WTC11 (cell line): ENCODE results near the gene CXCL5. TPM values are rescaled to one million over a fixed set of nuclear protein-coding genes. Genes with fewer than 3 reads are reported as not detected.

Source experiments
- ATAC-seq: fragments of 200-7000 bp; cut with Tn5 transposase; 2 replicates; pipeline ENCODE4 v1.10.0; 2021; ENCODE audit warnings: mild to moderate bottlenecking, moderate library complexity
- CTCF ChIA-PET: fragments of 300-600 bp; sonication (Branson Sonifier 250); formaldehyde crosslinking; loops from one replicate; lab custom pipeline; 2021; ENCODE audit warnings: antibody characterized with exemption; lab: Charles Lee
- POLR2A ChIA-PET: fragments of 350-600 bp; sonication (Branson Sonifier 250); formaldehyde crosslinking; loops from one replicate; lab custom pipeline; 2021; ENCODE audit warnings: antibody characterized with exemption; lab: Charles Lee
- DNase-seq: peaks from one replicate; pipeline ENCODE4 v3.0.0; 2021; ENCODE audit warnings: low spot score
- H3K27ac Mint-ChIP-seq: 2 replicates; pipeline ENCODE4 v1.8.0; 2021; ENCODE audit warnings: mixed read lengths
- H3K27me3 Mint-ChIP-seq: 2 replicates; pipeline ENCODE4 v1.8.0; 2021; ENCODE audit warnings: low read depth, mild to moderate bottlenecking, moderate library complexity, mixed read lengths
- H3K36me3 Mint-ChIP-seq: 2 replicates; pipeline ENCODE4 v1.8.0; 2021; ENCODE audit warnings: mixed read lengths
- H3K4me1 Mint-ChIP-seq: 2 replicates; pipeline ENCODE4 v1.8.0; 2022; ENCODE audit warnings: mixed read lengths
- H3K4me3 Mint-ChIP-seq: 2 replicates; pipeline ENCODE4 v1.8.0; 2021; ENCODE audit warnings: mild to moderate bottlenecking, moderate library complexity, mixed read lengths
- H3K9me3 Mint-ChIP-seq: 2 replicates; pipeline ENCODE4 v1.8.0; 2021; ENCODE audit warnings: mixed read lengths
- AFF4 ChIP-seq: sonication (generic); formaldehyde crosslinking; IDR thresholded peaks from 2 replicates; pipeline ENCODE4 v1.8.1; 2023; ENCODE audit warnings: mild to moderate bottlenecking, missing genetic modification reagents, borderline replicate concordance
- GABPB1 ChIP-seq: sonication (generic); formaldehyde crosslinking; IDR thresholded peaks from 2 replicates; pipeline ENCODE4 v1.8.1; 2023; ENCODE audit warnings: mild to moderate bottlenecking, missing genetic modification reagents
- GRHL2 ChIP-seq: fragments of 250-450 bp; sonication (Bioruptor Pico); IDR thresholded peaks from 2 replicates; pipeline ENCODE4 v1.8.0; 2022; ENCODE audit warnings: mild to moderate bottlenecking, moderate library complexity; ENCODE audit not compliant: insufficient replicate concordance, severe bottlenecking
- HMGXB4 ChIP-seq: sonication (generic); formaldehyde crosslinking; IDR thresholded peaks from 2 replicates; pipeline ENCODE4 v1.8.1; 2023; ENCODE audit warnings: mild to moderate bottlenecking, moderate library complexity, missing genetic modification reagents
- IRF2 ChIP-seq: sonication (generic); formaldehyde crosslinking; IDR thresholded peaks from 2 replicates; pipeline ENCODE4 v1.8.0; 2022; ENCODE audit warnings: low read depth, missing genetic modification reagents, borderline replicate concordance
- NR1H2 ChIP-seq: sonication (generic); formaldehyde crosslinking; IDR thresholded peaks from 2 replicates; pipeline ENCODE4 v1.9.0; 2021; ENCODE audit warnings: mild to moderate bottlenecking, moderate library complexity, missing genetic modification reagents
- PRRX2 ChIP-seq: fragments of 250-450 bp; sonication (Bioruptor Pico); IDR thresholded peaks from 2 replicates; pipeline ENCODE4 v1.8.0; 2021; ENCODE audit warnings: mild to moderate bottlenecking
- RELA ChIP-seq: sonication (generic); formaldehyde crosslinking; IDR thresholded peaks from 2 replicates; pipeline ENCODE4 v1.8.1; 2022; ENCODE audit warnings: missing genetic modification reagents, mild to moderate bottlenecking, borderline replicate concordance
- SMAD4 ChIP-seq: sonication (generic); formaldehyde crosslinking; IDR thresholded peaks from 2 replicates; pipeline ENCODE4 v1.8.0; 2022; ENCODE audit warnings: mild to moderate bottlenecking, missing genetic modification reagents
- SOX15 ChIP-seq: fragments of 250-450 bp; sonication (Bioruptor Pico); IDR thresholded peaks from 2 replicates; pipeline ENCODE4 v1.9.0; 2021; ENCODE audit warnings: mild to moderate bottlenecking
- STAT6 ChIP-seq: sonication (generic); formaldehyde crosslinking; conservative IDR thresholded peaks from 2 replicates; pipeline ENCODE4 v1.8.1; 2023; ENCODE audit warnings: mild to moderate bottlenecking, low read depth, missing genetic modification reagents, moderate library complexity
- USF1 ChIP-seq: sonication (generic); formaldehyde crosslinking; IDR thresholded peaks from 2 replicates; pipeline ENCODE4 v1.8.0; 2022; ENCODE audit warnings: mild to moderate bottlenecking, missing genetic modification reagents
- ZNF138 ChIP-seq: sonication (generic); formaldehyde crosslinking; conservative IDR thresholded peaks from 2 replicates; pipeline ENCODE4 v1.8.1; 2022; ENCODE audit warnings: mild to moderate bottlenecking, moderate library complexity, missing genetic modification reagents
- ZNF396 ChIP-seq: fragments of 250-450 bp; sonication (Bioruptor Pico); IDR thresholded peaks from 2 replicates; pipeline ENCODE4 v1.8.0; 2021; ENCODE audit warnings: mild to moderate bottlenecking, moderate library complexity, borderline replicate concordance
- ZNF425 ChIP-seq: fragments of 250-450 bp; sonication (Bioruptor Pico); conservative IDR thresholded peaks from 2 replicates; pipeline ENCODE4 v1.9.0; 2021; ENCODE audit warnings: mild to moderate bottlenecking
- ZSCAN18 ChIP-seq: fragments of 250-450 bp; sonication (Bioruptor Pico); IDR thresholded peaks from 2 replicates; pipeline ENCODE4 v2.1.2; 2022; ENCODE audit warnings: mild to moderate bottlenecking, moderate library complexity
- total RNA-seq: library from RNA; stranded (reverse); gene quantifications from 3 replicates; pipeline ENCODE4 v1.2.3, GENCODE V29; 2021

The CXCL5 gene
- total RNA-seq, 1 experiment from 2014 or later, result 3.6 TPM

DNA sequence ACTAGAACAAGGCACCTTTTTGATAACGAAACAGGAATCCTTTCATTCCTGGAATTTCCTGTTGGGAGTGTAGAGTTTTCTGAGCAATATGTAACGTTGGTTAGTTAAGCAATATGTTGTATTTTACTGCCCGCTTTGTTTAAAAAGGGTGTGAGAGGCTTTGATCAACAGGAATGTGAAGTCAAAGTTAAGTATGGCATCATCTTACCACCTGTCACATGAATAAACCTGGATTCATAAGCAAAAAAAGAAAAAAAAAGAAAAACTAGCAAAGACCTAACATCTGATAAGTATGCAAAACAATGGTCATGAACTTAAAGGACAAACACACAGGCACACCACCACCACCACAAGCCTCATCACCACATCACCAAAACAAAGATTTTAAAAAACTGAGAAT lies 7.1 kb upstream of the CXCL5 start:
- Mint-ChIP-seq H3K36me3 (peaks cover 28% of the 10 kb centered on the region), H3K27me3 (no peaks in the 10 kb centered on the region), H3K27ac (no peak overlapping the region)
- ATAC-seq (no peak), DNase-seq (no peak)
- ChIA-PET CTCF (no interaction called here), POLR2A (no interaction called here)
- TF ChIP-seq GABPB1 (CRISPR knock-in tag) (peak; percentile 82), HMGXB4 (CRISPR knock-in tag) (no peak), ZSCAN18 (no peak)
- TF ChIP-seq, all 79 proteins: peak for 1
- Mint-ChIP-seq H3K4me1 (peaks cover 18% of the 10 kb centered on the region), H3K9me3 (peaks cover 12% of the 10 kb centered on the region), H3K4me3 (no peak overlapping the region)

GRCh38 chr4:74004668-74005067 lies 6.2 kb upstream of the CXCL5 start:
- no peak for ATAC-seq
- peaks cover 18% of the 10 kb centered on the region for H3K4me1 Mint-ChIP-seq
- H3K36me3 Mint-ChIP-seq, result peaks cover 22% of the 10 kb centered on the region
- ChIA-PET POLR2A (no interaction called here), CTCF (no interaction called here)
- no peak for DNase-seq
- H3K27ac Mint-ChIP-seq, result no peak overlapping the region
- TF ChIP-seq SOX15 (no peak), NR1H2 (CRISPR knock-in tag) (no peak), STAT6 (CRISPR knock-in tag) (no peak), PRRX2 (CRISPR knock-in tag) (no peak), ZNF396 (no peak), SMAD4 (CRISPR knock-in tag) (no peak), AFF4 (CRISPR knock-in tag) (no peak)
- H3K9me3 Mint-ChIP-seq, result peaks cover 7% of the 10 kb centered on the region; the same call in 1 of the 2 replicates
- peaks cover 6% of the 10 kb centered on the region; the same call in 1 of the 2 replicates for H3K27me3 Mint-ChIP-seq
- no peak overlapping the region for H3K4me3 Mint-ChIP-seq

DNA sequence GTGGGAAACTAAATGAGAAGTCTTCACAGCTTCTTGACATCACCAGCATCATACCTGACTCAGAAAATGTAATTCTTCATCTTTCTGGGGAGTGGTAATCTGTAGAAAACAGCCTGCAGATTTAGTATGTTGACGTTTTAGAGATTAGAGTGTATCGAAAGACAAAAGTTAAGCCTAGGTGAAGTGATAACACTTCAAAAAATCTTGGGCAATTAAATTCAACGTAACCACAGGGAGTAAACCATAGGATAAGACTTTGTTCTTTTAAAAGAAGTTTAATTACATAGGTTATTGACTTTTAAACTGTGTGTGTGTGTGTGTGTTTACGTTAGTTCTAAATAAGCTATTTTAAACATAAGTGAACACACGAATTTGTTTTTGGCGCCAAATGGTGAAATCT lies 1.8 kb upstream of the CXCL5 start:
- Mint-ChIP-seq H3K9me3 (peaks cover 5% of the 10 kb centered on the region; the same call in 1 of the 2 replicates), H3K27ac (no peak overlapping the region), H3K36me3 (peaks cover 15% of the 10 kb centered on the region), H3K4me3 (no peak overlapping the region), H3K4me1 (peaks cover 45% of the 10 kb centered on the region), H3K27me3 (peaks cover 23% of the 10 kb centered on the region)
- DNase-seq, result no peak
- ATAC-seq, result no peak
- ChIA-PET POLR2A (no interaction called here), CTCF (no interaction called here)
- TF ChIP-seq USF1 (CRISPR knock-in tag), result no peak
- TF ChIP-seq GRHL2 (CRISPR knock-in tag), result no peak
- no peak for TF ChIP-seq IRF2
- TF ChIP-seq RELA (CRISPR knock-in tag), result no peak
- TF ChIP-seq HMGXB4 (CRISPR knock-in tag), result no peak
- TF ChIP-seq ZNF138 (CRISPR knock-in tag), result no peak
- TF ChIP-seq ZNF425 (CRISPR knock-in tag), result no peak
